Nephron (organoid): ENCODE results near the gene POMGNT1.
A peak's percentile ranks its signal among the peaks of the same experiment; 100 is the strongest.
"Not testable (repeated sequence)": the region's sequence is repeated elsewhere in the genome, so short reads cannot be mapped to it uniquely, and the experiment has no call there.

Source experiments
- H3K27ac Mint-ChIP-seq, 3 experiments: 2 replicates each; pipeline ENCODE4 v1.8.0; 2020; ENCODE audit warnings: mixed read lengths in 3 of 3, mild to moderate bottlenecking in 2 of 3, moderate library complexity in 1 of 3
- H3K27me3 Mint-ChIP-seq: 2 replicates; pipeline ENCODE4 v1.8.0; 2021; ENCODE audit warnings: low read depth, mild to moderate bottlenecking, moderate library complexity, mixed read lengths
- H3K36me3 Mint-ChIP-seq: 2 replicates; pipeline ENCODE4 v1.8.0; 2020; ENCODE audit warnings: low read depth, mixed read lengths
- H3K4me1 Mint-ChIP-seq: 2 replicates; pipeline ENCODE4 v1.8.0; 2020; ENCODE audit warnings: mixed read lengths
- H3K4me3 Mint-ChIP-seq, 3 experiments: 2 replicates each; pipeline ENCODE4 v1.8.0; 2020; ENCODE audit warnings: mild to moderate bottlenecking in 3 of 3, mixed read lengths in 3 of 3, moderate library complexity in 2 of 3
- H3K9me3 Mint-ChIP-seq: 2 replicates; pipeline ENCODE4 v1.8.0; 2020; ENCODE audit warnings: mixed read lengths
- CTCF ChIP-seq, 3 experiments: fragments of 200-600 bp; sonication (generic); IDR thresholded peaks; one replicate each; pipeline ENCODE4 v1.5.0; 2021; ENCODE audit warnings: antibody characterized with exemption in 3 of 3; ENCODE audit not compliant: unreplicated experiment in 3 of 3

The POMGNT1 gene

GRCh38 chr1:46197964-46198811, at the start of gene POMGNT1:
POMGNT1 (minus strand) TSS chr1:46198434; CDS start chr1:46197821, 613 bp downstream.
- Mint-ChIP-seq H3K9me3 (no peaks in the 10 kb centered on the region), H3K27me3 (peaks cover 5% of the 10 kb centered on the region), H3K36me3 (peaks cover 14% of the 10 kb centered on the region), H3K4me3 (peak within 1 kb of the TSS; percentile 84 to 90 (median 88)), H3K4me1 (peaks cover 27% of the 10 kb centered on the region), H3K27ac (peak within 1 kb of the TSS; percentile 69 to 90 (median 82))
- TF ChIP-seq CTCF (IDR thresholded peaks at IDR 0.05; ENCODE audit: unreplicated experiment in 3 of 3), result no peak

- TF ChIP-seq CTCF (IDR thresholded peaks at IDR 0.05; ENCODE audit: unreplicated experiment in 3 of 3), result no peak
- Mint-ChIP-seq H3K36me3 (peaks cover 13% of the 10 kb centered on the region), H3K9me3 (peaks cover 5% of the 10 kb centered on the region), H3K27ac (peak within 1 kb of the TSS; percentile 88 to 94 (median 91)), H3K27me3 (no peaks in the 10 kb centered on the region), H3K4me3 (peak within 1 kb of the TSS; percentile 91 to 94 (median 94)), H3K4me1 (peaks cover 15% of the 10 kb centered on the region)
These were observed 49.3 kb upstream of the POMGNT1 start, which contains the start of gene RAD54L for GRCh38 chr1:46247436-46248121. RAD54L (plus strand) TSS chr1:46247763; CDS start chr1:46248406, 643 bp downstream.

- Mint-ChIP-seq H3K4me1 (peaks cover 15% of the 10 kb centered on the region), H3K4me3 (peak overlapping the region; percentile 91 to 94 (median 94)), H3K27ac (peak overlapping the region; percentile 88 to 94 (median 91)), H3K27me3 (no peaks in the 10 kb centered on the region), H3K36me3 (peaks cover 5% of the 10 kb centered on the region), H3K9me3 (peaks cover 5% of the 10 kb centered on the region)
- no peak for TF ChIP-seq CTCF (IDR thresholded peaks at IDR 0.05; ENCODE audit: unreplicated experiment in 3 of 3)
These were observed 48.6 kb upstream of the POMGNT1 start for GRCh38 chr1:46246548-46247435.

GRCh38 chr1:46246136-46246535, 47.9 kb upstream of the POMGNT1 start:
- H3K36me3 Mint-ChIP-seq, result not testable (repeated sequence)

GRCh38 chr1:46244656-46245371, 46.6 kb upstream of the POMGNT1 start:
- peak overlapping the region in 1 of 3 experiments; percentile 15 for H3K27ac Mint-ChIP-seq
- TF ChIP-seq CTCF (IDR thresholded peaks at IDR 0.05; ENCODE audit: unreplicated experiment in 3 of 3), result peak in 2 of 3 experiments; percentile 10 to 33
- no peak overlapping the region for H3K4me3 Mint-ChIP-seq
- H3K4me1 Mint-ChIP-seq, result peaks cover 14% of the 10 kb centered on the region
- H3K36me3 Mint-ChIP-seq, result peaks cover 4% of the 10 kb centered on the region
- peaks cover 5% of the 10 kb centered on the region for H3K9me3 Mint-ChIP-seq
- no peaks in the 10 kb centered on the region for H3K27me3 Mint-ChIP-seq

More at GRCh38 chr1:46246136-46246535, 47.9 kb upstream of the POMGNT1 start:
- not testable (repeated sequence) for H3K27me3 Mint-ChIP-seq, H3K9me3 Mint-ChIP-seq, H3K4me3 Mint-ChIP-seq
- peaks cover 15% of the 10 kb centered on the region for H3K4me1 Mint-ChIP-seq
- peak overlapping the region in 1 of 3 experiments; percentile 88 for H3K27ac Mint-ChIP-seq

DNA sequence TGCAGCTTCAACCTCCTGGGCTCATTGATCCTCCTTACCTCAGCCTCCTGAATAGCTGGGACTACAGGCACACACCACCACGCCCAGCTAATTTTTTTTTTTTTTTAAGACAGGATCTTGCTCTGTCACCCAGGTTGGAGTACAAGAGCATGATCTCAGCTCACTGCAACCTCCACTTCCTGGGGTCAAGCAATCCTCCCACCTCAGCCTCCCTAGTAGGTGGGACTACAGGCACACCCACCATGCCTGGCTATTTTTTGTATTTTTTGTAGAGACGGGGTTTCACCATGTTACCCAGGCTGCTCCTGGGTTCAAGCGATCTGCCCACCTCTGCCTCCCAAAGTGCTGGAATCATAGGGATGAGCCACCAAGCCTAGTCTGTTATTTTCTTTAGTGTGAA, 45.6 kb upstream of the POMGNT1 start:
- not testable (repeated sequence) for H3K27me3 Mint-ChIP-seq, H3K4me1 Mint-ChIP-seq, H3K4me3 Mint-ChIP-seq, H3K36me3 Mint-ChIP-seq, H3K27ac Mint-ChIP-seq
- H3K9me3 Mint-ChIP-seq, result peaks cover 14% of the 10 kb centered on the region
